Caco-2 (cell line): ENCODE measurements around the gene WBP1L. TPM values are rescaled to one million over a fixed set of nuclear protein-coding genes. Genes with fewer than 3 reads are reported as not detected.

ENCODE experiments used
- BruUV-seq: library from RNA; stranded (reverse); fragments of 400-500 nt; replicated peaks from 2 replicates; lab custom pipeline; 2021; lab: Mats Ljungman, UMichigan
- CTCF ChIA-PET: fragments of 300-600 bp; sonication (Branson Sonifier 250); formaldehyde crosslinking; loops from one replicate; lab custom pipeline; 2022; ENCODE audit warnings: antibody characterized with exemption; lab: Charles Lee
- POLR2A ChIA-PET: fragments of 300-600 bp; sonication (Branson Sonifier 250); formaldehyde crosslinking; loops from one replicate; lab custom pipeline; 2022; ENCODE audit warnings: antibody characterized with exemption; lab: Charles Lee
- DNase-seq, 2 experiments: peaks; one replicate each; pipeline versions ENCODE4 v3.0.0 to v3.0.0-alpha.2; 2020 to 2022
- H3K27me3 ChIP-seq: replicated peaks from 2 replicates; pipeline ENCODE4 v1.6.0; 2011; ENCODE audit warnings: low read length; ENCODE audit not compliant: control insufficient read depth, insufficient read depth
- H3K36me3 ChIP-seq: 2 replicates; pipeline ENCODE4 v1.5.1; 2011; ENCODE audit warnings: low read length; ENCODE audit not compliant: control insufficient read depth, insufficient read depth
- H3K4me1 ChIP-seq: fragments of 250-450 bp; sonication (Bioruptor Pico); 2 replicates; pipeline ENCODE4 v1.5.1; 2020; ENCODE audit warnings: mild to moderate bottlenecking
- H3K4me3 ChIP-seq: 2 replicates; pipeline ENCODE4 v1.5.1; 2011; ENCODE audit warnings: low read depth, mild to moderate bottlenecking, control low read depth, low read length
- H3K9me3 ChIP-seq: fragments of 250-450 bp; sonication (Bioruptor Pico); 2 replicates; pipeline ENCODE4 v1.5.1; 2020; ENCODE audit warnings: mild to moderate bottlenecking, moderate library complexity
- H3K27ac Mint-ChIP-seq: one replicate; pipeline ENCODE4 v1.8.0; 2022; ENCODE audit warnings: mixed read lengths; ENCODE audit not compliant: unreplicated experiment
- H3K27me3 Mint-ChIP-seq: one replicate; pipeline ENCODE4 v1.8.0; 2022; ENCODE audit warnings: mixed read lengths; ENCODE audit not compliant: insufficient read depth, unreplicated experiment
- H3K36me3 Mint-ChIP-seq: one replicate; pipeline ENCODE4 v1.8.0; 2022; ENCODE audit warnings: mild to moderate bottlenecking, mixed read lengths; ENCODE audit not compliant: insufficient read depth, unreplicated experiment
- H3K4me1 Mint-ChIP-seq: one replicate; pipeline ENCODE4 v1.8.0; 2022; ENCODE audit warnings: low read depth, mixed read lengths; ENCODE audit not compliant: unreplicated experiment
- H3K4me3 Mint-ChIP-seq: one replicate; pipeline ENCODE4 v1.8.0; 2022; ENCODE audit warnings: mild to moderate bottlenecking, moderate library complexity, mixed read lengths; ENCODE audit not compliant: unreplicated experiment
- H3K9me3 Mint-ChIP-seq: one replicate; pipeline ENCODE4 v1.8.0; 2022; ENCODE audit warnings: mixed read lengths; ENCODE audit not compliant: unreplicated experiment
- CTCF ChIP-seq, 2 experiments: fragments of 200-600 bp in 1 of 2; IDR thresholded peaks; 1 replicate in 1 of 2; 2 replicates in 1 of 2; pipeline versions ENCODE4 v1.5.1 to v1.8.0; 2011 to 2022; ENCODE audit warnings: antibody characterized with exemption in 1 of 2, control low read depth in 1 of 2, inconsistent platforms in 1 of 2, low read depth in 1 of 2, low read length in 1 of 2, mild to moderate bottlenecking in 1 of 2, moderate library complexity in 1 of 2; ENCODE audit not compliant: insufficient read depth in 1 of 2, severe bottlenecking in 1 of 2, unreplicated experiment in 1 of 2
- intact Hi-C: fragments of 100-400 bp; cut with micrococcal nuclease; formaldehyde crosslinking; loops from one replicate; pipeline ENCODE4 v1.10.0; 2022; ENCODE audit not compliant: unreplicated experiment
- total RNA-seq: library from RNA; stranded (reverse); gene quantifications from 2 replicates; pipeline ENCODE4 v1.2.3, GENCODE V29; 2022

WBP1L gene
- total RNA-seq, 1 experiment from 2014 or later: 28.2 TPM

- CTCF ChIA-PET: no interaction called here
- Mint-ChIP-seq H3K27ac (no peak overlapping the region), H3K9me3 (no peaks in the 10 kb centered on the region), H3K36me3 (peaks cover 21% of the 10 kb centered on the region), H3K27me3 (no peaks in the 10 kb centered on the region), H3K4me1 (peaks cover 16% of the 10 kb centered on the region), H3K4me3 (no peak overlapping the region)
- no TSS peak for BruUV-seq
- no peak for DNase-seq
- no peak for TF ChIP-seq CTCF (IDR thresholded peaks at IDR 0.05; ENCODE audit: insufficient read depth in 1 of 2, low read depth in 1 of 2, low read length in 1 of 2, severe bottlenecking in 1 of 2, unreplicated experiment in 1 of 2)
- H3K4me3 ChIP-seq: no peak overlapping the region
- no peaks in the 10 kb centered on the region; the same call in 1 of the 2 replicates for H3K36me3 ChIP-seq
- no peaks in the 10 kb centered on the region for H3K27me3 ChIP-seq
- H3K4me1 ChIP-seq: peaks cover 10% of the 10 kb centered on the region
- intact Hi-C loops: loop anchor here (5.0 kb wide), 1 partner anchor 208 kb away; the partner anchor contains the start of genes ACTR1A and SUFU
- POLR2A ChIA-PET: interaction anchor here (0.5 to 0.6 kb wide), 2 partner anchors 433 to 575 kb away, joined by 3 read pairs; no protein-coding TSS in a partner anchor
- no peaks in the 10 kb centered on the region for H3K9me3 ChIP-seq
Observed at GRCh38 chr10:102710609-102711008, 33.1 kb upstream of the WBP1L start.

- no TSS peak for BruUV-seq
- CTCF ChIA-PET: interaction anchor here (0.6 kb wide), 1 partner anchor 9 kb away, joined by 4 read pairs; no protein-coding TSS in a partner anchor
- Histone ChIP-seq H3K4me3 (no peak overlapping the region), H3K36me3 (no peaks in the 10 kb centered on the region; the same call in 1 of the 2 replicates), H3K9me3 (no peaks in the 10 kb centered on the region), H3K4me1 (peaks cover 7% of the 10 kb centered on the region), H3K27me3 (no peaks in the 10 kb centered on the region)
- POLR2A ChIA-PET: no interaction called here
- Mint-ChIP-seq H3K9me3 (no peaks in the 10 kb centered on the region), H3K36me3 (peaks cover 30% of the 10 kb centered on the region), H3K4me3 (no peak overlapping the region), H3K27ac (no peak overlapping the region), H3K27me3 (no peaks in the 10 kb centered on the region), H3K4me1 (peaks cover 24% of the 10 kb centered on the region)
- no peak for TF ChIP-seq CTCF (IDR thresholded peaks at IDR 0.05; ENCODE audit: insufficient read depth in 1 of 2, low read depth in 1 of 2, low read length in 1 of 2, severe bottlenecking in 1 of 2, unreplicated experiment in 1 of 2)
- DNase-seq: no peak
- intact Hi-C loops: loop anchor here (5.0 kb wide), 1 partner anchor 210 kb away; the partner anchor contains the start of genes ACTR1A and SUFU
Observed at GRCh38 chr10:102712089-102712488, 31.7 kb upstream of the WBP1L start.

GRCh38 chr10:102712843-102713538, 30.8 kb upstream of the WBP1L start:
- Histone ChIP-seq H3K4me1 (peaks cover 7% of the 10 kb centered on the region), H3K27me3 (no peaks in the 10 kb centered on the region), H3K36me3 (no peaks in the 10 kb centered on the region; the same call in 1 of the 2 replicates), H3K9me3 (no peaks in the 10 kb centered on the region), H3K4me3 (peak overlapping the region; percentile 85)
- Mint-ChIP-seq H3K4me1 (peaks cover 23% of the 10 kb centered on the region), H3K27me3 (no peaks in the 10 kb centered on the region), H3K9me3 (no peaks in the 10 kb centered on the region), H3K36me3 (peaks cover 30% of the 10 kb centered on the region), H3K27ac (peak overlapping the region; percentile 82), H3K4me3 (peak overlapping the region; percentile 87)
- TF ChIP-seq CTCF (IDR thresholded peaks at IDR 0.05; ENCODE audit: insufficient read depth in 1 of 2, low read depth in 1 of 2, low read length in 1 of 2, severe bottlenecking in 1 of 2, unreplicated experiment in 1 of 2): no peak
- intact Hi-C loops: loop anchor here (5.0 kb wide), 1 partner anchor 211 kb away; the partner anchor contains the start of genes ACTR1A and SUFU
- no TSS peak for BruUV-seq
- DNase-seq: no peak
- ChIA-PET CTCF (interaction anchor here (0.6 to 2.3 kb wide), 7 partner anchors 8 to 203 kb away, joined by 3 to 21 read pairs (median 5); partner anchors contain the start of gene WBP1L), POLR2A (interaction anchor here (1.3 kb wide), 1 partner anchor 47 kb away, joined by 4 read pairs; no protein-coding TSS in a partner anchor)
